G401 (cell line): ENCODE results near the gene FAM234A. TPM values are rescaled to one million over a fixed set of nuclear protein-coding genes. Genes with fewer than 3 reads are reported as not detected.

Source experiments
- total RNA-seq: library from RNA; depleted of rRNA; stranded (reverse); fragments of >200 nt; shearing (Covaris generic); gene quantifications from 2 replicates; pipeline ENCODE4 v1.2.3, GENCODE V29; 2014; rRNA removed

FAM234A gene
- total RNA-seq, 1 experiment from 2014 or later: 70.3 TPM

Other genes starting within 250 kb of the FAM234A start
- 19.2 and 36.9 TPM in 2 replicates for gene POLR3K, start 181.2 kb upstream of the FAM234A start, total RNA-seq
- gene SNRNP25, start 181.0 kb upstream of the FAM234A start, total RNA-seq: 53.9 and 57.0 TPM in 2 replicates
- gene RHBDF1, start 162.2 kb upstream of the FAM234A start, total RNA-seq: 21.4 and 24.9 TPM in 2 replicates
- 158 and 323 TPM in 2 replicates for gene MPG, start 156.6 kb upstream of the FAM234A start, total RNA-seq
- gene NPRL3, start 96.1 kb upstream of the FAM234A start, total RNA-seq: 4.5 and 11.2 TPM in 2 replicates
- gene HBZ, start 82.2 kb upstream of the FAM234A start, total RNA-seq: not detected in 2 replicates
- gene HBM, start 68.8 kb upstream of the FAM234A start, total RNA-seq: not detected in 2 replicates
- gene HBA2, start 61.9 kb upstream of the FAM234A start, total RNA-seq: not detected in 2 replicates
- not detected in 2 replicates for gene HBA1, start 58.1 kb upstream of the FAM234A start, total RNA-seq
- 1.1 and 19.9 TPM in 2 replicates for gene HBQ1, start 54.4 kb upstream of the FAM234A start, total RNA-seq
- gene LUC7L, start 5.4 kb upstream of the FAM234A start, total RNA-seq: 45.8 and 56.7 TPM in 2 replicates
- gene RGS11, start 41.1 kb downstream of the FAM234A start, total RNA-seq: 0.37 TPM in 1 of 2 replicates, not detected in the other
- gene ARHGDIG, start 45.8 kb downstream of the FAM234A start, total RNA-seq: 2.6 and 12.2 TPM in 2 replicates
- not detected in 2 replicates for gene PDIA2, start 48.3 kb downstream of the FAM234A start, total RNA-seq
- 45.5 and 46.3 TPM in 2 replicates for gene AXIN1, start 117.9 kb downstream of the FAM234A start, total RNA-seq
- 250 and 260 TPM in 2 replicates for gene MRPL28, start 135.7 kb downstream of the FAM234A start, total RNA-seq
- 53.0 and 60.8 TPM in 2 replicates for gene PGAP6, start 147.2 kb downstream of the FAM234A start, total RNA-seq
- 312 and 362 TPM in 2 replicates for gene NME4, start 162.4 kb downstream of the FAM234A start, total RNA-seq
- 13.0 and 13.7 TPM in 2 replicates for gene DECR2, start 167.1 kb downstream of the FAM234A start, total RNA-seq
- 33.8 and 39.3 TPM in 2 replicates for gene RAB11FIP3, start 190.8 kb downstream of the FAM234A start, total RNA-seq